Right renal cortex interstitium (tissue), 3 donors: ENCODE data around the gene GNGT1. TPM values are rescaled to one million over a fixed set of nuclear protein-coding genes. Genes with fewer than 3 reads are reported as not detected.
"Not testable (repeated sequence)": the region's sequence is repeated elsewhere in the genome, so short reads cannot be mapped to it uniquely, and the experiment has no call there.

Experiments used
- DNase-seq, 3 donors: peaks; one replicate each; pipeline ENCODE4 v3.0.0-alpha.2; 2013; ENCODE audit warnings: low read depth in 3 of 3, low spot score in 2 of 3
- polyA plus RNA-seq, 3 donors: library from polyadenylated mRNA; unstranded; fragments of 120-200 nt; gene quantifications; one replicate each; pipeline ENCODE4 v1.2.1, GENCODE V29; 2013; ENCODE audit not compliant: insufficient read length in 3 of 3

The GNGT1 gene
- polyA plus RNA-seq, 3 donors, result 0.24 TPM; not detected in 2

- no peak for DNase-seq
Measured at GRCh38 chr7:93902777-93903423, 3.5 kb upstream of the GNGT1 start.

- no peak for DNase-seq
Measured at GRCh38 chr7:93910076-93910994, 4.0 kb downstream of the GNGT1 start.

GRCh38 chr7:93911242-93911641 is 4.9 kb downstream of the GNGT1 start:
- DNase-seq, result not testable (repeated sequence)

- not testable (repeated sequence) for DNase-seq
Measured at GRCh38 chr7:93911661-93912060, 5.3 kb downstream of the GNGT1 start.

- DNase-seq, result no peak
Measured at GRCh38 chr7:93913197-93913596, 6.8 kb downstream of the GNGT1 start.

- no peak for DNase-seq
Measured at GRCh38 chr7:93914581-93915066, 8.3 kb downstream of the GNGT1 start.

GRCh38 chr7:93915206-93915842 is 9.0 kb downstream of the GNGT1 start:
- DNase-seq, result not testable (repeated sequence)

- not testable (repeated sequence) for DNase-seq
Measured at GRCh38 chr7:93915888-93916287, 9.5 kb downstream of the GNGT1 start.

GRCh38 chr7:93916315-93916714 is 9.9 kb downstream of the GNGT1 start:
- DNase-seq, result not testable (repeated sequence)

- no peak for DNase-seq
Measured at GRCh38 chr7:93920496-93921182, 14.3 kb downstream of the GNGT1 start.

GRCh38 chr7:93921186-93921585 is 14.8 kb downstream of the GNGT1 start:
- DNase-seq, result no peak

- peak; percentile 54 to 69 (median 60) for DNase-seq
Measured at GRCh38 chr7:93921607-93922566, 15.5 kb downstream of the GNGT1 start, which contains the start of gene GNG11. Gene GNG11, plus strand, starts transcription at chr7:93921735. Its CDS starts 403 bp downstream, at chr7:93922138.

- DNase-seq, result no peak
Measured at GRCh38 chr7:93923296-93923695, 16.9 kb downstream of the GNGT1 start.

GRCh38 chr7:93923942-93924341 is 17.6 kb downstream of the GNGT1 start:
- DNase-seq, result no peak

- no peak for DNase-seq
Measured at GRCh38 chr7:93926800-93927199, 20.4 kb downstream of the GNGT1 start.

- no peak for DNase-seq
Measured at GRCh38 chr7:93927585-93927984, 21.2 kb downstream of the GNGT1 start.

GRCh38 chr7:93931655-93932054 is 25.3 kb downstream of the GNGT1 start:
- DNase-seq, result no peak

GRCh38 chr7:93933156-93933555 is 26.8 kb downstream of the GNGT1 start:
- no peak for DNase-seq

- DNase-seq, result no peak
Measured at GRCh38 chr7:93935102-93935501, 28.7 kb downstream of the GNGT1 start.
